PC-3 (cell line): ENCODE data around the gene AP4S1. TPM values are rescaled to one million over a fixed set of nuclear protein-coding genes. Genes with fewer than 3 reads are reported as not detected.
A peak's percentile ranks its signal among the peaks of the same experiment; 100 is the strongest.

Experiments
- ATAC-seq: fragments of 200-7000 bp; cut with Tn5 transposase; 2 replicates; pipeline ENCODE4 v1.9.1; 2020; ENCODE audit warnings: mild to moderate bottlenecking, moderate library complexity
- BruUV-seq: library from RNA; stranded (reverse); fragments of 400-500 nt; replicated peaks from 2 replicates; lab custom pipeline; 2021; lab: Mats Ljungman, UMichigan
- CTCF ChIA-PET: fragments of 300-600 bp; sonication (Branson Sonifier 250); formaldehyde crosslinking; loops from one replicate; lab custom pipeline; 2022; ENCODE audit warnings: antibody characterized with exemption; lab: Charles Lee
- POLR2A ChIA-PET: fragments of 300-600 bp; sonication (Branson Sonifier 250); formaldehyde crosslinking; loops from one replicate; lab custom pipeline; 2022; ENCODE audit warnings: antibody characterized with exemption; ENCODE audit not compliant: unreplicated experiment; lab: Charles Lee
- DNase-seq: peaks from one replicate; pipeline ENCODE4 v3.0.0-alpha.2; 2015
- H2AFZ ChIP-seq: fragments of 300-600 bp; sonication (generic); 2 replicates; pipeline ENCODE4 v1.6.0; 2016; ENCODE audit warnings: antibody characterized with exemption, low read length
- H3F3A ChIP-seq: fragments of 300-600 bp; sonication (generic); one replicate; pipeline ENCODE4 v1.6.0; 2017; ENCODE audit warnings: antibody characterized with exemption, low read length, control low read depth, mild to moderate bottlenecking; ENCODE audit not compliant: unreplicated experiment
- H3K27ac ChIP-seq: fragments of 300-600 bp; sonication (generic); 2 replicates; pipeline ENCODE4 v1.5.1; 2016; ENCODE audit warnings: mild to moderate bottlenecking, low read length
- H3K27me3 ChIP-seq: fragments of 300-600 bp; sonication (generic); 2 replicates; pipeline ENCODE4 v1.6.1; 2016; ENCODE audit warnings: low read length, mixed read lengths
- H3K36me3 ChIP-seq: fragments of 300-600 bp; sonication (generic); 2 replicates; pipeline ENCODE4 v1.6.1; 2016; ENCODE audit warnings: low read depth, mixed run types, low read length, mixed read lengths
- H3K4me1 ChIP-seq: fragments of 300-600 bp; sonication (generic); 2 replicates; pipeline ENCODE4 v1.5.1; 2016; ENCODE audit warnings: low read length; ENCODE audit not compliant: insufficient read depth
- H3K4me2 ChIP-seq: fragments of 300-600 bp; sonication (generic); 2 replicates; pipeline ENCODE4 v1.6.0; 2016; ENCODE audit warnings: low read length
- H3K4me3 ChIP-seq: fragments of 300-600 bp; sonication (generic); 2 replicates; pipeline ENCODE4 v1.5.1; 2016; ENCODE audit warnings: mild to moderate bottlenecking, low read length, mixed read lengths
- H3K79me2 ChIP-seq: fragments of 300-600 bp; sonication (generic); 2 replicates; pipeline ENCODE4 v1.6.1; 2017; ENCODE audit warnings: low read length, mixed read lengths
- H3K9ac ChIP-seq: fragments of 300-600 bp; sonication (generic); 2 replicates; pipeline ENCODE4 v1.6.0; 2016; ENCODE audit warnings: mild to moderate bottlenecking, low read length
- H3K9me2 ChIP-seq: fragments of 300-600 bp; sonication (generic); replicated peaks from 2 replicates; pipeline ENCODE4 v1.6.1; 2016; ENCODE audit warnings: mixed run types, low read length, mixed read lengths
- H3K9me3 ChIP-seq: fragments of 300-600 bp; sonication (generic); 2 replicates; pipeline ENCODE4 v1.6.1; 2016; ENCODE audit warnings: low read length, mixed read lengths
- H4K20me1 ChIP-seq: fragments of 300-600 bp; sonication (generic); 2 replicates; pipeline ENCODE4 v1.6.1; 2016; ENCODE audit warnings: low read length, mixed read lengths
- EZH2 ChIP-seq: fragments of 300-600 bp; sonication (generic); IDR thresholded peaks from one replicate; pipeline ENCODE4 v1.6.1; 2017; ENCODE audit warnings: antibody characterized with exemption, mild to moderate bottlenecking, low read length; ENCODE audit not compliant: unreplicated experiment
- EZH2phosphoT487 ChIP-seq: fragments of 300-600 bp; sonication (generic); IDR thresholded peaks from 2 replicates; pipeline ENCODE4 v1.6.1; 2018; ENCODE audit warnings: mild to moderate bottlenecking, antibody characterized with exemption, low read length, borderline replicate concordance
- intact Hi-C: fragments of 100-400 bp; cut with micrococcal nuclease; formaldehyde crosslinking; loops from 2 replicates; pipeline ENCODE4 v1.9.0; 2023
- total RNA-seq: library from RNA; depleted of rRNA; stranded (reverse); fragments of >200 nt; gene quantifications from 2 replicates; pipeline ENCODE4 v1.2.3, GENCODE V29; 2014
- TF ChIP-seq, protein P1 (sequence below): fragments of 300-600 bp; sonication (generic); conservative IDR thresholded peaks from 2 replicates; pipeline ENCODE4 v1.5.1; 2017; ENCODE audit warnings: antibody characterized with exemption, low read depth, mild to moderate bottlenecking, low read length

Gene AP4S1
- total RNA-seq, 1 experiment from 2014 or later: 3.2 TPM

DNA sequence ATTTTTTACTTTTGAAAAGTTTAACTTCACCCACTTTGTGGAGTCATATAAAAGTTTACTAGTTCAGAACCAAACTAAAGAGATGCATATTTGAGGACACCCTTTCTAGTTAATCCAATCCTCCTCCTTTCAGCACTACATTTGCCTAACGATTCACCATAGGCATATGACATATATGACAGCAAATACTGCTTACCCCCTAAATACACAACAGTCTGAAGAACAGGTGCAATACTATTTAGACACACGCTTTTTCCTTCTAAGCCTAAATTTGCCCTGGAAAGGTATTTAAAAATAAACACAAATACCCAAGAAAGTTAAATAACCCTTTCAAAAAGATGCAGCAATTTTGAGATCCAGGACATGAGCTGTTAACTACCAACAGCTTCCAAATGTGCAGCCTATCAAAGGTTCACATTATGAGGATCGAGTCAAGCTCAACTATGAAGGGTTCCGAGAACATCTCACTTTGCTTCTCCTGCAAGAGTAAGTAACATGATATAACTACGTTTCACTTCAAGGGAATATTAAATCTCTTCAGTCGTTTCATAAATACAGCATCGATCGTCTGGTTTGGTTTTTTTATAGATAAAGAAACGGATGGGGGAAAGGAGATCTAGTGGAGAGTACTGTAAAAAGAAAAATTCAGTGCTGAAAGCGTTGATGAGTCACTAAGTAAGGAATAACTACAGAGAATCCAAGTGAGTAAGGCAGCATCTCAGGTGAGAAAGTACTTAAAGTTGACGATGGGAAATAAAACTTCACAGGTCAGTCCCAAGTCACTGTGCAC, 677 bp upstream of the AP4S1 start:
- peaks cover 28% of the 10 kb centered on the region for H4K20me1 ChIP-seq
- intact Hi-C loops: loop anchor here (2.0 kb wide), 1 partner anchor 30 kb away; no protein-coding TSS in a partner anchor
- H2AFZ ChIP-seq: peak overlapping the region; percentile 80
- peaks cover 64% of the 10 kb centered on the region for H3K79me2 ChIP-seq
- H3K4me1 ChIP-seq: peaks cover 16% of the 10 kb centered on the region
- no peaks in the 10 kb centered on the region for H3K9me3 ChIP-seq
- ChIA-PET CTCF (interaction anchor here (0.9 kb wide), 1 partner anchor 9 kb away, joined by 3 read pairs; no protein-coding TSS in a partner anchor), POLR2A (no interaction called here)
- H3K4me2 ChIP-seq: peak overlapping the region; percentile 88
- no peaks in the 10 kb centered on the region for H3K27me3 ChIP-seq
- H3K9ac ChIP-seq: peak overlapping the region; percentile 99
- BruUV-seq: TSS peak; percentile 40
- peak; percentile 51 for DNase-seq
- H3F3A ChIP-seq: peaks cover 5% of the 10 kb centered on the region
- no peaks in the 10 kb centered on the region for H3K9me2 ChIP-seq
- H3K36me3 ChIP-seq: peaks cover 19% of the 10 kb centered on the region
- ATAC-seq: peak; percentile 1; the same call in 1 of the 2 replicates
- peak overlapping the region; percentile 84 for H3K27ac ChIP-seq
- H3K4me3 ChIP-seq: peak overlapping the region; percentile 72
- TF ChIP-seq, protein P1, sequence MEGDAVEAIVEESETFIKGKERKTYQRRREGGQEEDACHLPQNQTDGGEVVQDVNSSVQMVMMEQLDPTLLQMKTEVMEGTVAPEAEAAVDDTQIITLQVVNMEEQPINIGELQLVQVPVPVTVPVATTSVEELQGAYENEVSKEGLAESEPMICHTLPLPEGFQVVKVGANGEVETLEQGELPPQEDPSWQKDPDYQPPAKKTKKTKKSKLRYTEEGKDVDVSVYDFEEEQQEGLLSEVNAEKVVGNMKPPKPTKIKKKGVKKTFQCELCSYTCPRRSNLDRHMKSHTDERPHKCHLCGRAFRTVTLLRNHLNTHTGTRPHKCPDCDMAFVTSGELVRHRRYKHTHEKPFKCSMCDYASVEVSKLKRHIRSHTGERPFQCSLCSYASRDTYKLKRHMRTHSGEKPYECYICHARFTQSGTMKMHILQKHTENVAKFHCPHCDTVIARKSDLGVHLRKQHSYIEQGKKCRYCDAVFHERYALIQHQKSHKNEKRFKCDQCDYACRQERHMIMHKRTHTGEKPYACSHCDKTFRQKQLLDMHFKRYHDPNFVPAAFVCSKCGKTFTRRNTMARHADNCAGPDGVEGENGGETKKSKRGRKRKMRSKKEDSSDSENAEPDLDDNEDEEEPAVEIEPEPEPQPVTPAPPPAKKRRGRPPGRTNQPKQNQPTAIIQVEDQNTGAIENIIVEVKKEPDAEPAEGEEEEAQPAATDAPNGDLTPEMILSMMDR: no peak
- TF ChIP-seq EZH2 (no peak), EZH2phosphoT487 (no peak)

DNA sequence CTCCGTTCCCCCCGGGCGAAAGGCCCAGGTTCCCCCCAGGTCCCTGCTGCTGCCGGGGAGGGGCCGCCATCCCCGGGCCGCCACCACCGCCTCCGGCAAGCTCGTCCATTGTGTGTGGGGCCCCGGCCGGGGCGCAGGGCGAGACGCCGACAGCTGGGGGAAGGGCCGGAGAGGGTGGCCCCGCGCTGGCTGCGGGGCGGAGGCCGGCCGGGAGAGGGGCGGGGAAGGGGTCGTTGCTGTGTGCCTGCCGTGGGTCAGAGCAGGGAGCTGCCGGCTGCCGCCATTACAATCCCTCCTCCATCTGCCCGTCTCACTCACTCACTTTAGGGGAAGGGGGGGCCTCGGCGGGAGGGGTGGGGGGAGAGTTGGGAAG, 614 bp downstream of the AP4S1 start, which contains the start of gene STRN3:
Gene STRN3, minus strand, starts transcription at position 303 of the 373 bp plus-strand sequence. Its CDS starts 194 bp downstream, at position 109.
- Histone ChIP-seq H3F3A (peaks cover 5% of the 10 kb centered on the region), H4K20me1 (peaks cover 28% of the 10 kb centered on the region), H3K4me1 (peaks cover 16% of the 10 kb centered on the region), H3K36me3 (peaks cover 11% of the 10 kb centered on the region), H3K9me3 (no peaks in the 10 kb centered on the region), H3K4me3 (peak within 1 kb of the TSS; percentile 72), H2AFZ (peak within 1 kb of the TSS; percentile 80), H3K79me2 (peaks cover 51% of the 10 kb centered on the region), H3K9ac (peak within 1 kb of the TSS; percentile 99), H3K4me2 (peak within 1 kb of the TSS; percentile 88), H3K27me3 (no peaks in the 10 kb centered on the region), H3K9me2 (no peaks in the 10 kb centered on the region), H3K27ac (peak within 1 kb of the TSS; percentile 84)
- BruUV-seq: no TSS peak
- TF ChIP-seq, protein P1: no peak
- TF ChIP-seq EZH2 (no peak), EZH2phosphoT487 (no peak)
- POLR2A ChIA-PET: interaction anchor here (0.6 to 0.9 kb wide), 6 partner anchors 21 to 1051 kb away, joined by 4 to 11 read pairs (median 4); no protein-coding TSS in a partner anchor
- no peak for ATAC-seq
- no peak for DNase-seq
- intact Hi-C loops: loop anchor here (1.0 to 2.0 kb wide), 3 partner anchors 45 to 65 kb away; no protein-coding TSS in a partner anchor
- CTCF ChIA-PET: interaction anchor here (0.6 kb wide), 3 partner anchors 13 to 109 kb away, joined by 4 to 11 read pairs (median 6); no protein-coding TSS in a partner anchor
